DND-41 (cell line): ENCODE data around the gene METTL24.

Experiments used
- CTCF ChIP-seq: IDR thresholded peaks from 2 replicates; pipeline ENCODE4 v1.5.1; 2012; ENCODE audit warnings: borderline replicate concordance, low read length, moderate library complexity, mild to moderate bottlenecking; ENCODE audit not compliant: poor library complexity, severe bottlenecking; ENCODE audit errors: extremely low read depth
- EZH2 ChIP-seq: IDR thresholded peaks from 3 replicates; pipeline ENCODE4 v1.6.1; 2012; ENCODE audit warnings: borderline replicate concordance, low read depth, mild to moderate bottlenecking, moderate library complexity, low read length, inconsistent platforms; ENCODE audit not compliant: severe bottlenecking

DNA sequence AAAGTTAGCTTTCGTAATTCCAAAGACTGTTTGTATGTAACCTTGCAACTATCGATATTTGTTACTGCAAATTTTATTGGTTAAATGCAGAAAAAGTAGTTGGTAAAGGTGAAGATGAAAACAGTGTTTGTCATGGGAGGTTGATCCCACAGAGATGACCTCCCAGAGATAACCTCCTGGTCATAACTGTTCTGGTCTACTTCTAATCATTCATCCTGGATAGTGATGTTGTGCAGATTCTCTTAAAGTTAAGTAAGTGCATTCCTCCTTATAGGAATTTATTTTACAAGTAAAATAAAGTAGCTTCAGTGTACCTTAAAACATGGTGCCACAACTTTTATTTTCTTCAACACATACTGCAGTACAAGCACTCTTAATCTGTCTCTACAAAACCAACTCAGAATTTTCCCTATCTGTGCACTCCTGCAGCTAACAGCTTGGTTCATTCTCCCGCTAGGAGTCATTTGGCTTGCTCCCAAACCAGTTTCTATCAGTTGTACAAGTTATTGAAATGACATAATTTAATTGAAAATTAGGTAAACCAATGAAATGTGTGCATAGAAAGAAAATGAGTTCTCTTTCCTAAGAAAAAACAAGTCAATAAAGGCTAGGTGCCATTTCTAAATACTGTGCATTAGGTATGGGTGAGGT, 19.2 kb downstream of the METTL24 start:
- TF ChIP-seq EZH2, result no peak
- no peak for TF ChIP-seq CTCF
